ENCODE measurements around the gene UBE2L5. TPM values are rescaled to one million over a fixed set of nuclear protein-coding genes. Genes with fewer than 3 reads are reported as not detected.
"Not testable (repeated sequence)": the region's sequence is repeated elsewhere in the genome, so short reads cannot be mapped to it uniquely, and the experiment has no call there.

Gene UBE2L5
- total and polyA plus RNA-seq, 4 experiments from 2014 or later = not detected

DNA sequence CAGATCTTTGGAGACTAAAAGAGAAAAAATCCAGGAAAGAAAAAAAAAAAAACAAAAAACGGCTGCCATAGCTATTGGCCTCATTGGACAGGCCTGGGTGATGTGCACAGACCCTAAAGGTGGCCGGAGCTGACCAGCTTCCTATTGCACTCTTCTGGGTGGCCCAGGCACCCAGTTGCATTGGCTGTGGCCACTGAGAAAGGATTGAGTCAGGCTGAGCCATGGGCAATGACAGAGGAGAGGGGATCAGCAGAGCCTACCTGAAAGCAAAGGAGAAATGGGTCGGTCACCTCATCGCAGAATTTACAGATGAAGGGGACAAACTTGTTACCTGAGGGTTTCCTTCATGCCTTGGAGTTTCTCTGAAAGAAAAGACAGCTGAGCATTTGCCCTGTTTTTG lies 26.1 kb downstream of the UBE2L5 start:
- Histone ChIP-seq H3K4me3 (ENCODE audit: low read length in 2 of 2) (no peak overlapping the region), H3K9me3 (ENCODE audit: control insufficient read depth in 1 of 2, low read length in 2 of 2) (no peaks in the 10 kb centered on the region), H3K4me1 (ENCODE audit: insufficient read depth, low read length) (no peaks in the 10 kb centered on the region), H3K27ac (ENCODE audit: low read depth, low read length) (no peak overlapping the region), H3K36me3 (ENCODE audit: insufficient read depth, low read length) (no peaks in the 10 kb centered on the region), H3K27me3 (ENCODE audit: insufficient read depth, low read length) (no peaks in the 10 kb centered on the region)
- intact Hi-C loops (cut with micrococcal nuclease) = no loop called here
- H3K4me3 Mint-ChIP-seq = no peak overlapping the region
- no peak overlapping the region for H3K27ac Mint-ChIP-seq
- DNase-seq = no peak
- peaks cover 3 to 5% of the 10 kb centered on the region in 2 donors for H3K27me3 Mint-ChIP-seq
- no peaks in the 10 kb centered on the region for H3K36me3 Mint-ChIP-seq
- no peaks in the 10 kb centered on the region for H3K4me1 Mint-ChIP-seq
- ChIA-PET POLR2A (ENCODE audit: partially characterized antibody) (no interaction called here), CTCF (ENCODE audit: partially characterized antibody) (interaction anchor here (0.9 to 1.8 kb wide), 4 partner anchors 40 to 316 kb away, joined by 3 to 6 read pairs (median 4); no protein-coding TSS in a partner anchor)
- H3K9me3 Mint-ChIP-seq = no peaks in the 10 kb centered on the region

- Histone ChIP-seq H3K9me3 (ENCODE audit: control insufficient read depth in 1 of 2, low read length in 2 of 2) (no peaks in the 10 kb centered on the region), H3K27ac (ENCODE audit: low read depth, low read length) (no peak overlapping the region), H3K27me3 (ENCODE audit: insufficient read depth, low read length) (no peaks in the 10 kb centered on the region), H3K36me3 (ENCODE audit: insufficient read depth, low read length) (no peaks in the 10 kb centered on the region), H3K4me3 (ENCODE audit: low read length in 2 of 2) (no peak overlapping the region), H3K4me1 (ENCODE audit: insufficient read depth, low read length) (no peaks in the 10 kb centered on the region)
- Mint-ChIP-seq H3K9me3 (no peaks in the 10 kb centered on the region), H3K27ac (no peak overlapping the region), H3K4me3 (no peak overlapping the region), H3K27me3 (peaks cover 3 to 5% of the 10 kb centered on the region in 2 donors), H3K4me1 (peaks cover 0 to 1% (median 0%) of the 10 kb centered on the region in 4 donors), H3K36me3 (no peaks in the 10 kb centered on the region)
- DNase-seq = no peak
- CTCF ChIA-PET (ENCODE audit: partially characterized antibody) = interaction anchor here (1.8 kb wide), 1 partner anchor 42 kb away, joined by 6 read pairs; no protein-coding TSS in a partner anchor
- POLR2A ChIA-PET (ENCODE audit: partially characterized antibody) = interaction anchor here (0.6 kb wide), 2 partner anchors 71 to 283 kb away, joined by 3 read pairs; no protein-coding TSS in a partner anchor
- intact Hi-C loops (cut with micrococcal nuclease) = no loop called here
Measured at GRCh38 chr13:30450066-30450465, 27.8 kb downstream of the UBE2L5 start.

DNA sequence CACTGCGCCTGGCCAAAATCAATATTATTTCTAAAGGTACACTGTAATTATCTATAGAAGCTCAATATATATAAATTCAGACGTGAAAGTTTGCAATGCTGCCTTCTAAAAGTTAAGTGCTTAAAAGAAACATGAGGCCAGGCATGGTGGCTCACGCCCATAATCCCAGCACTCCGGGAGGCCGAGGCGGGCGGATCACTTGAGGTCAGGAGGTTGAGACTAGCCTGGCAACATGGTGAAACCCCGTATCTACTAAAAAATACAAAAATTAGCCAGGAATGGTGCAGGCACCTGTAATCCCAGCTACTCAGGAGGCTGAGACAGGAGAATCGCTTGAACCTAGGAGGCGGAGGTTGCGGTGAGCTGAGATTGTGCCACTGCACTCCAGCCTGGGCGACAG lies 29.2 kb downstream of the UBE2L5 start:
- H3K4me1 ChIP-seq (ENCODE audit: insufficient read depth, low read length); DNase-seq; H3K9me3 ChIP-seq (ENCODE audit: control insufficient read depth in 1 of 2, low read length in 2 of 2); H3K36me3 Mint-ChIP-seq; H3K27ac Mint-ChIP-seq; POLR2A ChIA-PET (ENCODE audit: partially characterized antibody); H3K9me3 Mint-ChIP-seq; H3K4me1 Mint-ChIP-seq; H3K36me3 ChIP-seq (ENCODE audit: insufficient read depth, low read length); H3K4me3 Mint-ChIP-seq; H3K27me3 ChIP-seq (ENCODE audit: insufficient read depth, low read length); H3K27me3 Mint-ChIP-seq; H3K27ac ChIP-seq (ENCODE audit: low read depth, low read length); H3K4me3 ChIP-seq (ENCODE audit: low read length in 2 of 2); intact Hi-C loops (cut with micrococcal nuclease): not testable (repeated sequence)
- CTCF ChIA-PET (ENCODE audit: partially characterized antibody) = interaction anchor here (0.9 to 1.0 kb wide), 2 partner anchors 11 to 44 kb away, joined by 3 read pairs; no protein-coding TSS in a partner anchor

DNA sequence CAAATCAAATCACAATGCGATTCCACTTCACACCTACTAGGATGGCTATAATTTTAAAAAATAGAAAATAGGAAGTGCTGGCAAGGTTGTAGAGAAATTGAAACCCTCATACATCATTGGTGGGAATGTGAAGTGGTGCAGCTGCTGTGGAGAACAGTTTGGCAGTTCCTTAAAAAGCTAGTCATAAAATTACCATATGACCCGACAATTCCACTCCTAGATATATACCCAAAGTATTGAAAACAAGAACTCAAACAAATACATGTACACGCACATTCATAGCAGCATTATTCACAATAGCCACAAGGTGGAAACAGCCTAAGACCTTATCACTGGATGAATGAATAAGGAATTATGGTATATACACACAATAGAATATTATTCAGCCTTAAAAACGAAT lies 31.4 kb downstream of the UBE2L5 start:
- DNase-seq = no peak
- Mint-ChIP-seq H3K27me3 (no peaks in the 10 kb centered on the region), H3K9me3 (no peaks in the 10 kb centered on the region), H3K4me3 (no peak overlapping the region), H3K27ac (peak overlapping the region in 2 of 7 donors; percentile 3 to 30), H3K4me1 (peaks cover 12 to 23% (median 16%) of the 10 kb centered on the region in 4 donors), H3K36me3 (peaks cover 3 to 11% of the 10 kb centered on the region in 2 donors)
- intact Hi-C loops (cut with micrococcal nuclease) = loop anchor here (2.0 kb wide), 1 partner anchor 45 kb away; no protein-coding TSS in a partner anchor
- Histone ChIP-seq H3K27ac (ENCODE audit: low read depth, low read length) (no peak overlapping the region), H3K27me3 (ENCODE audit: insufficient read depth, low read length) (no peaks in the 10 kb centered on the region), H3K9me3 (ENCODE audit: control insufficient read depth in 1 of 2, low read length in 2 of 2) (no peaks in the 10 kb centered on the region), H3K4me3 (ENCODE audit: low read length in 2 of 2) (no peak overlapping the region), H3K36me3 (ENCODE audit: insufficient read depth, low read length) (no peaks in the 10 kb centered on the region), H3K4me1 (ENCODE audit: insufficient read depth, low read length) (no peaks in the 10 kb centered on the region)
- CTCF ChIA-PET (ENCODE audit: partially characterized antibody) = interaction anchor here (1.5 kb wide), 1 partner anchor 196 kb away, joined by 3 read pairs; no protein-coding TSS in a partner anchor
- POLR2A ChIA-PET (ENCODE audit: partially characterized antibody) = interaction anchor here (1.4 to 2.2 kb wide), 2 partner anchors 11 to 79 kb away, joined by 4 to 8 read pairs; no protein-coding TSS in a partner anchor

DNA sequence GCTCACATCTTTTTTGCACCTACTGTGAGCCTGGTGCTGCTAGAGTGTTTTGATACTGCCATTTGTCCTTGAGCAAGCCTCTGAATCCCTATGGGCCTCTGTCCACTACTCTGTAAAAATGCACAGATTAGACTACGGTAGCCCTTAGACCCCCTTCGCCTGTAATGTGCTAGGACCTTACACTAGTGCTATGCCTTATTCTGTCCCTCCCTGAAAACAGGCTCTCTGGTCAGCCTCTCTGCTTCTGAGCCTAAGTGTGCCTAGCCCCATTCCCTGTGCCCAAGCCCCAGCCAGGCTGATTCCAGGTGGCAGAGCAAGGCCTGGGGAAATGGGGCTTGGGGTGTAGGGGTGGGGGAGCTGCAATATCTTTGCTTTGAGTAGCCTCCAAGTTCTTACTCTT lies 32.7 kb downstream of the UBE2L5 start:
- no peaks in the 10 kb centered on the region for H3K9me3 ChIP-seq (ENCODE audit: control insufficient read depth in 1 of 2, low read length in 2 of 2)
- H3K36me3 Mint-ChIP-seq = peaks cover 9 to 23% of the 10 kb centered on the region in 2 donors
- H3K4me3 ChIP-seq (ENCODE audit: low read length in 2 of 2) = no peak overlapping the region
- CTCF ChIA-PET (ENCODE audit: partially characterized antibody) = interaction anchor here (0.7 to 1.7 kb wide), 7 partner anchors 24 to 323 kb away, joined by 3 to 7 read pairs (median 4); no protein-coding TSS in a partner anchor
- peaks cover 17 to 33% (median 24%) of the 10 kb centered on the region in 4 donors for H3K4me1 Mint-ChIP-seq
- no peaks in the 10 kb centered on the region for H3K27me3 Mint-ChIP-seq
- DNase-seq = no peak
- H3K27ac Mint-ChIP-seq = peak overlapping the region in 1 of 7 donors; percentile 60
- no peak overlapping the region for H3K27ac ChIP-seq (ENCODE audit: low read depth, low read length)
- H3K4me1 ChIP-seq (ENCODE audit: insufficient read depth, low read length) = peaks cover 10% of the 10 kb centered on the region
- no peaks in the 10 kb centered on the region for H3K9me3 Mint-ChIP-seq
- H3K36me3 ChIP-seq (ENCODE audit: insufficient read depth, low read length) = no peaks in the 10 kb centered on the region
- no peak overlapping the region for H3K4me3 Mint-ChIP-seq
- H3K27me3 ChIP-seq (ENCODE audit: insufficient read depth, low read length) = no peaks in the 10 kb centered on the region
- intact Hi-C loops (cut with micrococcal nuclease) = no loop called here
- POLR2A ChIA-PET (ENCODE audit: partially characterized antibody) = interaction anchor here (0.8 to 1.8 kb wide), 3 partner anchors 9 to 80 kb away, joined by 5 to 6 read pairs (median 5); no protein-coding TSS in a partner anchor

DNA sequence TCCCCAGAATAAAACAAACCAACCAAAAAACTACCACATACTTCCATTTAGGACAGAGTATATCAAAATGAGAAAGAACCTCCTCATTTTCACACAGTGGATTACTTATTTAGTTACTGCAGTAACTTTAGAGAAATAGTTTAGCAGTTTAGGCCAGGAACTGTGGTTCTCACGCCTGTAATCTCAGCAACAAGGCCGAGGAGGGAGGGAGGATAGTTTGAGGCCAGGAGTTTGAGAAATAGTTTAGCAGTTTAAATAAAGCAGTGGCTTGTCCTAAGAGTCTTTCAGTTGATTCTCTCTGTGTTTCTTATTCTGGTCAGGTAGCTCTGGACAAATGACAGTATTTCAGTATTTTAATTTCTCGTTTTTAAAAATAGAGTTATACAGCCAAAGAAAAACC lies 34.0 kb downstream of the UBE2L5 start:
- H3K9me3 Mint-ChIP-seq = no peaks in the 10 kb centered on the region
- H3K27me3 ChIP-seq (ENCODE audit: insufficient read depth, low read length) = no peaks in the 10 kb centered on the region
- peaks cover under 1% of the 10 kb centered on the region for H3K36me3 ChIP-seq (ENCODE audit: insufficient read depth, low read length)
- peaks cover 12% of the 10 kb centered on the region for H3K4me1 ChIP-seq (ENCODE audit: insufficient read depth, low read length)
- H3K4me3 Mint-ChIP-seq = no peak overlapping the region
- no peaks in the 10 kb centered on the region for H3K27me3 Mint-ChIP-seq
- CTCF ChIA-PET (ENCODE audit: partially characterized antibody) = interaction anchor here (1.2 to 1.7 kb wide), 2 partner anchors 82 to 121 kb away, joined by 3 to 7 read pairs; no protein-coding TSS in a partner anchor
- intact Hi-C loops (cut with micrococcal nuclease) = no loop called here
- H3K4me1 Mint-ChIP-seq = peaks cover 18 to 35% (median 25%) of the 10 kb centered on the region in 4 donors
- H3K27ac Mint-ChIP-seq = peak overlapping the region in 5 of 7 donors; percentile 11 to 64 (median 25)
- no peak overlapping the region for H3K4me3 ChIP-seq (ENCODE audit: low read length in 2 of 2)
- H3K36me3 Mint-ChIP-seq = peaks cover 10 to 25% of the 10 kb centered on the region in 2 donors
- no peaks in the 10 kb centered on the region for H3K9me3 ChIP-seq (ENCODE audit: control insufficient read depth in 1 of 2, low read length in 2 of 2)
- POLR2A ChIA-PET (ENCODE audit: partially characterized antibody) = interaction anchor here (1.8 kb wide), 1 partner anchor 82 kb away, joined by 6 read pairs; no protein-coding TSS in a partner anchor
- no peak for DNase-seq
- H3K27ac ChIP-seq (ENCODE audit: low read depth, low read length) = no peak overlapping the region

- Mint-ChIP-seq H3K36me3 (peaks cover 20 to 35% of the 10 kb centered on the region in 2 donors), H3K4me3 (no peak overlapping the region), H3K9me3 (no peaks in the 10 kb centered on the region), H3K27me3 (no peaks in the 10 kb centered on the region), H3K4me1 (peaks cover 24 to 46% (median 34%) of the 10 kb centered on the region in 4 donors), H3K27ac (peak overlapping the region in 4 of 7 donors; percentile 55 to 75 (median 62))
- no peaks in the 10 kb centered on the region for H3K27me3 ChIP-seq (ENCODE audit: insufficient read depth, low read length)
- no peak overlapping the region for H3K27ac ChIP-seq (ENCODE audit: low read depth, low read length)
- intact Hi-C loops (cut with micrococcal nuclease) = no loop called here
- no peaks in the 10 kb centered on the region for H3K9me3 ChIP-seq (ENCODE audit: control insufficient read depth in 1 of 2, low read length in 2 of 2)
- H3K4me1 ChIP-seq (ENCODE audit: insufficient read depth, low read length) = peaks cover 23% of the 10 kb centered on the region
- ChIA-PET CTCF (ENCODE audit: partially characterized antibody) (interaction anchor here (0.7 kb wide), 1 partner anchor 297 kb away, joined by 3 read pairs; no protein-coding TSS in a partner anchor), POLR2A (ENCODE audit: partially characterized antibody) (interaction anchor here (0.9 kb wide), 1 partner anchor 62 kb away, joined by 3 read pairs; no protein-coding TSS in a partner anchor)
- no peak overlapping the region for H3K4me3 ChIP-seq (ENCODE audit: low read length in 2 of 2)
- peaks cover 10% of the 10 kb centered on the region for H3K36me3 ChIP-seq (ENCODE audit: insufficient read depth, low read length)
- no peak for DNase-seq
Measured at GRCh38 chr13:30457306-30457891, 35.1 kb downstream of the UBE2L5 start.
